Trophoblast cell (in vitro differentiated cells and primary cell): ENCODE results near the gene ZFP36.

Source experiments
- DNase-seq, 2 donors: peaks; one replicate each; pipeline ENCODE4 v3.0.0-alpha.2; 2016
- H2AFZ ChIP-seq: 2 replicates; pipeline ENCODE4 v1.6.1; 2013; ENCODE audit warnings: low read length, moderate library complexity, mild to moderate bottlenecking; ENCODE audit not compliant: insufficient read depth, poor library complexity
- H2AK5ac ChIP-seq: 2 replicates; pipeline ENCODE4 v1.6.1; 2013; ENCODE audit warnings: mild to moderate bottlenecking, low read length
- H2BK120ac ChIP-seq: 2 replicates; pipeline ENCODE4 v1.6.1; 2013; ENCODE audit warnings: low read length, mild to moderate bottlenecking, moderate library complexity; ENCODE audit not compliant: insufficient read depth, poor library complexity
- H2BK12ac ChIP-seq: 2 replicates; pipeline ENCODE4 v1.6.1; 2013; ENCODE audit warnings: mild to moderate bottlenecking, low read length, moderate library complexity
- H2BK5ac ChIP-seq: 2 replicates; pipeline ENCODE4 v1.6.1; 2013; ENCODE audit warnings: low read length, low read depth, moderate library complexity, mild to moderate bottlenecking; ENCODE audit not compliant: poor library complexity
- H3K14ac ChIP-seq: 2 replicates; pipeline ENCODE4 v1.6.1; 2013; ENCODE audit warnings: mild to moderate bottlenecking, low read length
- H3K18ac ChIP-seq: 2 replicates; pipeline ENCODE4 v1.6.1; 2013; ENCODE audit warnings: mild to moderate bottlenecking, low read length
- H3K23ac ChIP-seq: 2 replicates; pipeline ENCODE4 v1.6.1; 2013; ENCODE audit warnings: low read length
- H3K27ac ChIP-seq: 2 replicates; pipeline ENCODE4 v1.5.1; 2013; ENCODE audit warnings: low read depth, mild to moderate bottlenecking, inconsistent platforms, low read length, moderate library complexity
- H3K27me3 ChIP-seq: 2 replicates; pipeline ENCODE4 v1.6.1; 2013; ENCODE audit warnings: inconsistent platforms, mild to moderate bottlenecking, low read length, moderate library complexity; ENCODE audit not compliant: insufficient read depth
- H3K36me3 ChIP-seq, 2 experiments: 1 replicate in 1 of 2; 2 replicates in 1 of 2; pipeline ENCODE4 v1.6.1; 2013; ENCODE audit warnings: low read length in 2 of 2, mild to moderate bottlenecking in 2 of 2, moderate library complexity in 1 of 2; ENCODE audit not compliant: insufficient read depth in 2 of 2, control insufficient read depth in 1 of 2
- H3K4ac ChIP-seq: 2 replicates; pipeline ENCODE4 v1.6.1; 2013; ENCODE audit warnings: low read depth, mild to moderate bottlenecking, low read length, moderate library complexity
- H3K4me1 ChIP-seq, 2 experiments: 1 replicate in 1 of 2; 2 replicates in 1 of 2; pipeline ENCODE4 v1.6.1; 2013; ENCODE audit warnings: low read length in 2 of 2, mild to moderate bottlenecking in 2 of 2, moderate library complexity in 1 of 2; ENCODE audit not compliant: insufficient read depth in 2 of 2, control insufficient read depth in 1 of 2
- H3K4me2 ChIP-seq: 2 replicates; pipeline ENCODE4 v1.6.1; 2013; ENCODE audit warnings: inconsistent platforms, mild to moderate bottlenecking, low read length, moderate library complexity
- H3K4me3 ChIP-seq: 2 replicates; pipeline ENCODE4 v1.5.1; 2013; ENCODE audit warnings: mild to moderate bottlenecking, low read depth, low read length, inconsistent platforms
- H3K79me1 ChIP-seq: one replicate; pipeline ENCODE4 v1.6.1; 2013; ENCODE audit warnings: low read length
- H3K79me2 ChIP-seq: 2 replicates; pipeline ENCODE4 v1.6.1; 2013; ENCODE audit warnings: low read length, mild to moderate bottlenecking; ENCODE audit not compliant: control insufficient read depth, insufficient read depth, poor library complexity
- H3K9ac ChIP-seq: 2 replicates; pipeline ENCODE4 v1.6.1; 2013; ENCODE audit warnings: mild to moderate bottlenecking, low read length
- H3K9me3 ChIP-seq: 2 replicates; pipeline ENCODE4 v1.6.1; 2013; ENCODE audit warnings: low read depth, mild to moderate bottlenecking, control low read depth, inconsistent platforms, low read length; ENCODE audit not compliant: insufficient read depth
- H4K12ac ChIP-seq: 2 replicates; pipeline ENCODE4 v1.6.1; 2013; ENCODE audit warnings: low read depth, mild to moderate bottlenecking, low read length, moderate library complexity
- H4K8ac ChIP-seq: 2 replicates; pipeline ENCODE4 v1.6.1; 2013; ENCODE audit warnings: low read depth, mild to moderate bottlenecking, low read length, moderate library complexity
- H4K91ac ChIP-seq: one replicate; pipeline ENCODE4 v1.6.1; 2013; ENCODE audit warnings: low read depth, mild to moderate bottlenecking, low read length, moderate library complexity
- WGBS: extraction: QIAGEN DNeasy Blood & Tissue Kit; methylation state at CpG from one replicate; pipeline ENCODE4 v1.1.7; 2013; ENCODE audit warnings: missing lambda C conversion rate; ENCODE audit not compliant: insufficient read length, insufficient coverage; ENCODE audit errors: extremely low coverage; 5-methylcytosine and 5-hydroxymethylcytosine counted together

Gene ZFP36

DNA sequence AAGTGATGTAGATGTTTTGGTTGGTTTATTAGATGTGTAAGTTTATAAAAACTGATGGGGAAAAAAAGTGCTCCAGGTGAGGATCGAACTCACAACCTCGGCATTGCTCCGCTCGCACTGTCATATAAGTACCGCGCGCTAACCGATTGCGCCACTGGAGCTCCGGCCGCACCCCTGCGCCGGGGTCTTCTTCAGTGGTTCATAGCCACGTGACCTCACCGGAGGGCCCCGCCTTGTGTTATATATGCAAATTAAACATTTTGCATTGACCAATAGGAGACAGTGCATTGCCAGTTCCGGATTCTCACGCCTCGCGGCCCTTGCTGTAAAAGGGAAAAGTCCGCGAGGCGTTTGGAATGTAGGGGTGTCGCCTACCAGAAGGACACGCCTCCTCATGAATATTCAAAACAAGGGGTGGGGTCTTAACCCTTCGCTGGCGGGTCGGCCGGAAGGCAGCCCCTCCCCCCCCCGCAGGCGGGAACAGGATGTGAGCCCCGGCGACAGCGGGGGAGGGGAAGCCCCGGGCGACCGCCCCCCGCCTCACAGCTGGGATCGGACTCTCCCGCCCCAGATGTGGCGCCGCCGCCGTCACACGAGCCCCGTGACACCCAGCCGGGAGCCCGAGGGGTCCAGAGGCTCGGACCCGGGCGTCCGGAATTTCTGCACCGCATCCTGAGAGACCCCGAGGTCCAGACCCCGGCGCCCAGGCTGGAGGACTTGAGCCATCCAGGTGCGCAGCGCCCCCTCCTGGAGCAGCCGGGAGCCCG lies 5.6 kb downstream of the ZFP36 start, which contains the start of gene PLEKHG2:
PLEKHG2 (plus strand) TSS at position 570 of the 767 bp plus-strand sequence. CDS start 1,418 bp downstream, outside the sequence.
- H3K14ac ChIP-seq: peak within 1 kb of the TSS; percentile 97
- peak; percentile 99 to 100 for DNase-seq
- no CpG with 5 or more reads among the region's 60 CpGs for WGBS

DNA sequence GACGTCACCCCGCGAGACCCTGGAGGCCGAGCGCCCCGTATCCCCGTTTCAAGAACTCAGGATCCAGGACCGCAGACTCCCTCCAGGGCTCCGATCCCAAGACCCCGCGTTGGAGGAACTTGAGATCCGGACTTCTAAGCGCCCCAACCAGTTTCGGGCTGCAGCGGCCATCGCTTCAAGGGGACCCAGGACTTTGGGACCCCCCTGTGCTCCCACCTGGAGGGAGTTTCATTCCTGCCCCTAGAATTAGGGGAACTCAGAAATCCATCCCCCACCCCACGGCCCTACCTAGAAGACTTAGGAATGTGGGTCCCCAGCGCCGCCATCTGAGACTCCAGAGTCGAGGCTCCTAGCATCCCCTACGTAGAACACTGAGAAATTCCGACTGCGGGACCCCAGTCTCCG lies 6.2 kb downstream of the ZFP36 start:
- Histone ChIP-seq H2AFZ (peak overlapping the region; percentile 61), H2AK5ac (peak overlapping the region; percentile 95), H3K36me3 (peaks cover 38 to 39% of the 10 kb centered on the region in 2 experiments), H3K27me3 (no peaks in the 10 kb centered on the region), H3K79me2 (peaks cover 35% of the 10 kb centered on the region), H3K9me3 (no peaks in the 10 kb centered on the region), H3K14ac (peak overlapping the region; percentile 97), H3K18ac (peak overlapping the region; percentile 98), H3K4me3 (peak overlapping the region; percentile 80), H3K4me1 (peaks cover 27 to 32% of the 10 kb centered on the region in 2 experiments), H4K12ac (peak overlapping the region; percentile 95), H2BK120ac (peak overlapping the region; percentile 94), H2BK5ac (peak overlapping the region; percentile 95), H3K4me2 (peak overlapping the region; percentile 73), H2BK12ac (peak overlapping the region; percentile 59), H4K91ac (peak overlapping the region; percentile 99), H3K4ac (peak overlapping the region; percentile 97), H3K27ac (peak overlapping the region; percentile 86), H3K9ac (peak overlapping the region; percentile 97), H4K8ac (peak overlapping the region; percentile 91), H3K23ac (no peak overlapping the region), H3K79me1 (peaks cover 30% of the 10 kb centered on the region)
- WGBS: no CpG with 5 or more reads among the region's 24 CpGs
- DNase-seq: no peak

More for the DNA sequence above, 5.6 kb downstream of the ZFP36 start, which contains the start of gene PLEKHG2:
- Histone ChIP-seq H3K4ac (peak within 1 kb of the TSS; percentile 97), H3K4me3 (peak within 1 kb of the TSS; percentile 80), H3K79me1 (peaks cover 36% of the 10 kb centered on the region), H2BK5ac (peak within 1 kb of the TSS; percentile 95), H2BK12ac (peak within 1 kb of the TSS; percentile 59), H3K9ac (peak within 1 kb of the TSS; percentile 97), H3K27me3 (no peaks in the 10 kb centered on the region), H3K18ac (peak within 1 kb of the TSS; percentile 98), H4K8ac (peak within 1 kb of the TSS; percentile 91), H4K91ac (peak within 1 kb of the TSS; percentile 99), H3K4me2 (peak within 1 kb of the TSS; percentile 73), H3K36me3 (peaks cover 35 to 36% of the 10 kb centered on the region in 2 experiments), H3K9me3 (no peaks in the 10 kb centered on the region), H2BK120ac (peak within 1 kb of the TSS; percentile 94), H3K23ac (no peak within 1 kb of the TSS), H2AK5ac (peak within 1 kb of the TSS; percentile 95), H3K79me2 (peaks cover 40% of the 10 kb centered on the region), H2AFZ (peak within 1 kb of the TSS; percentile 61), H4K12ac (peak within 1 kb of the TSS; percentile 95), H3K27ac (peak within 1 kb of the TSS; percentile 86), H3K4me1 (peaks cover 30 to 36% of the 10 kb centered on the region in 2 experiments)

GRCh38 chr19:39413272-39413910 lies 6.7 kb downstream of the ZFP36 start:
- H4K91ac ChIP-seq: peak overlapping the region; percentile 99
- H3K79me2 ChIP-seq: peaks cover 30% of the 10 kb centered on the region
- peak overlapping the region; percentile 95 for H2BK5ac ChIP-seq
- H3K18ac ChIP-seq: peak overlapping the region; percentile 98
- H3K4me3 ChIP-seq: peak overlapping the region; percentile 80
- peak overlapping the region; percentile 59 for H2BK12ac ChIP-seq
- H3K4me2 ChIP-seq: peak overlapping the region; percentile 73
- no peak overlapping the region for H3K23ac ChIP-seq
- H2AK5ac ChIP-seq: peak overlapping the region; percentile 95
- peaks cover 23 to 28% of the 10 kb centered on the region in 2 experiments for H3K4me1 ChIP-seq
- H3K27ac ChIP-seq: peak overlapping the region; percentile 86
- peak overlapping the region; percentile 91 for H4K8ac ChIP-seq
- H2BK120ac ChIP-seq: peak overlapping the region; percentile 94
- WGBS: no CpG with 5 or more reads among the region's 54 CpGs
- peak overlapping the region; percentile 61 for H2AFZ ChIP-seq
- peak overlapping the region; percentile 97 for H3K4ac ChIP-seq
- H4K12ac ChIP-seq: peak overlapping the region; percentile 95
- H3K14ac ChIP-seq: peak overlapping the region; percentile 97
- peak overlapping the region; percentile 97 for H3K9ac ChIP-seq
- H3K27me3 ChIP-seq: no peaks in the 10 kb centered on the region
- peak in 1 of 2 donors; percentile 50 for DNase-seq
- H3K79me1 ChIP-seq: peaks cover 28% of the 10 kb centered on the region
- no peaks in the 10 kb centered on the region for H3K9me3 ChIP-seq
- H3K36me3 ChIP-seq: peaks cover 36 to 37% of the 10 kb centered on the region in 2 experiments

DNA sequence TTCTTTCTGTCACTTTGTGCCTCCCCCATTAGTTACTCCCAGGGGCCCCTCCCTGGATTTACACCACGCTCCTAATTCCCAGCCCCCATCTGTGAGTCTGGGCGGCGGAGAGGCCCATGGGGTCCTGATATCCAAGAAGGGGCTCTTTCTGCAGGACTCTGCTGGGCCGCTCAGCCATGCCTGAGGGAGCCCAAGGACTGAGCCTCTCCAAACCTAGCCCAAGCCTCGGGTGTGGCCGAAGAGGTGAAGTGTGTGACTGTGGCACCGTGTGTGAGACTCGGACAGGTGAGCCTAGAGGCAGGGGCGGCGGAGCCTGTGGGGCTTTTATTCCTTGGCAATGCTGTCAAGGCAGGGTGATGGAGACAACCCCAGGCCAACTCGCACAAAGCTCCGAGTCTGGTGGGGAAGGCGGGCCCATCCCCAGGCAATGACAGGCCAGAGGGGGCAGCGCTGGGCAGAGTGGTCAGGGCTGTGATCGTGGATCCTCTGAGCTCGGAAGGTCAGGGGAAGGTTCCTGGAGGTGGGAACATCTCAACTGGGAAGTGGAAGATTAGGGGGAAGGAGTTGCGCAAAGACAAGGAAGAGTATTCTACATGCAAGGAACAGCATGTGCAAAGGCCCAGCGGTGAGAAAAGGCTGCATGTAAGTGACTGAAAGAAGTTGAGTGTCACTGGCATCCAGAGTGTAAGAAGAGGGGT lies 7.4 kb downstream of the ZFP36 start:
- Histone ChIP-seq H4K12ac (peak overlapping the region; percentile 30), H3K14ac (peak overlapping the region; percentile 49), H3K18ac (peak overlapping the region; percentile 37), H3K23ac (no peak overlapping the region), H3K79me1 (peaks cover 28% of the 10 kb centered on the region), H2BK5ac (peak overlapping the region; percentile 74), H3K4ac (peak overlapping the region; percentile 23), H3K4me2 (peak overlapping the region; percentile 73), H3K9me3 (no peaks in the 10 kb centered on the region), H4K91ac (peak overlapping the region; percentile 99), H3K36me3 (peaks cover 38 to 39% of the 10 kb centered on the region in 2 experiments), H2AK5ac (no peak overlapping the region), H3K79me2 (peaks cover 27% of the 10 kb centered on the region), H3K4me3 (peak overlapping the region; percentile 80), H2AFZ (no peak overlapping the region), H2BK120ac (peak overlapping the region; percentile 50), H3K27me3 (no peaks in the 10 kb centered on the region), H3K4me1 (peaks cover 18 to 23% of the 10 kb centered on the region in 2 experiments), H3K9ac (peak overlapping the region; percentile 68), H2BK12ac (no peak overlapping the region), H3K27ac (peak overlapping the region; percentile 86), H4K8ac (peak overlapping the region; percentile 57)
- no CpG with 5 or more reads among the region's 18 CpGs for WGBS
- DNase-seq: no peak
